HepG2 (cell line): ENCODE data around the gene DCAF7. TPM values are rescaled to one million over a fixed set of nuclear protein-coding genes. Genes with fewer than 3 reads are reported as not detected.

Experiments used
- CEBPB ChIP-seq: IDR thresholded peaks from 2 replicates; pipeline ENCODE4 v1.6.1; 2011; ENCODE audit warnings: low read depth, low read length, improper control_type of control experiment, borderline replicate concordance
- DPF2 ChIP-seq: sonication (generic); formaldehyde crosslinking; IDR thresholded peaks from 2 replicates; pipeline ENCODE4 v1.4.0; 2020; ENCODE audit warnings: mild to moderate bottlenecking, low read depth, missing genetic modification reagents, borderline replicate concordance
- EED ChIP-seq: sonication (generic); formaldehyde crosslinking; IDR thresholded peaks from 2 replicates; pipeline ENCODE4 v1.5.0; 2020; ENCODE audit warnings: mild to moderate bottlenecking, missing genetic modification reagents
- IRF2 ChIP-seq: IDR thresholded peaks from 2 replicates; pipeline ENCODE4 v1.6.1; 2018; ENCODE audit warnings: missing genetic modification reagents, missing compliant biosample characterization
- MED13 ChIP-seq: sonication (generic); formaldehyde crosslinking; IDR thresholded peaks from 2 replicates; pipeline ENCODE4 v1.5.0; 2020; ENCODE audit warnings: missing genetic modification reagents
- NFIB ChIP-seq: sonication (generic); formaldehyde crosslinking; IDR thresholded peaks from 2 replicates; pipeline ENCODE4 v1.9.0; 2021; ENCODE audit warnings: missing genetic modification reagents, mild to moderate bottlenecking, borderline replicate concordance
- PREB ChIP-seq: sonication (generic); formaldehyde crosslinking; IDR thresholded peaks from 2 replicates; pipeline ENCODE4 v1.4.0; 2020; ENCODE audit warnings: missing genetic modification reagents
- RERE ChIP-seq: IDR thresholded peaks from 2 replicates; pipeline ENCODE4 v1.6.1; 2016; ENCODE audit warnings: low read depth, missing genetic modification reagents, missing compliant biosample characterization
- SRSF9 ChIP-seq: fragments of 200-400 bp; formaldehyde crosslinking; IDR thresholded peaks from 2 replicates; pipeline ENCODE4 v1.6.1; 2018; ENCODE audit warnings: borderline replicate concordance, mild to moderate bottlenecking, low read depth, low read length; ENCODE audit not compliant: insufficient read depth, poor library complexity, severe bottlenecking
- STAT5B ChIP-seq: sonication (generic); formaldehyde crosslinking; IDR thresholded peaks from 2 replicates; pipeline ENCODE4 v1.4.0; 2020; ENCODE audit warnings: missing genetic modification reagents
- SUZ12 ChIP-seq: fragments of 150-350 bp; IDR thresholded peaks from 2 replicates; pipeline ENCODE4 v1.6.1; 2014; ENCODE audit warnings: low read depth, low read length
- TCF7 ChIP-seq: sonication (generic); IDR thresholded peaks from 2 replicates; pipeline ENCODE4 v1.6.1; 2016; ENCODE audit warnings: antibody characterized with exemption, low read depth
- ZNF567 ChIP-seq: sonication (generic); formaldehyde crosslinking; IDR thresholded peaks from 2 replicates; pipeline ENCODE4 v1.8.1; 2023; ENCODE audit warnings: mild to moderate bottlenecking, missing genetic modification reagents, borderline replicate concordance
- ZNF7 ChIP-seq: IDR thresholded peaks from 2 replicates; pipeline ENCODE4 v1.6.1; 2016; ENCODE audit warnings: missing biosample characterization, missing genetic modification reagents
- ZNF775 ChIP-seq: sonication (generic); formaldehyde crosslinking; IDR thresholded peaks from 2 replicates; pipeline ENCODE4 v1.4.0; 2020; ENCODE audit warnings: missing genetic modification reagents, mild to moderate bottlenecking, moderate library complexity, borderline replicate concordance
- ZSCAN21 ChIP-seq: sonication (generic); formaldehyde crosslinking; IDR thresholded peaks from 2 replicates; pipeline ENCODE4 v1.8.0; 2022; ENCODE audit warnings: mild to moderate bottlenecking, missing genetic modification reagents, moderate library complexity, borderline replicate concordance
- polyA plus RNA-seq, 8 experiments: library from polyadenylated mRNA; depleted of rRNA in 3 of 8; stranded (reverse) in 7 of 8; unstranded in 1 of 8; fragments of >200 nt; fragmentation: Illumina TruSeq in 4 of 8; extraction: Trizol in 4 of 8; gene quantifications; 2 replicates each; pipeline versions ENCODE4 v1.2.1 to v1.2.3, GENCODE V29; 2011 to 2016; ENCODE audit warnings: low read depth in 4 of 8, missing spikeins in 1 of 8, mixed read lengths in 1 of 8; ENCODE audit not compliant: insufficient read depth in 1 of 8
- total RNA-seq, 5 experiments: library from RNA; depleted of rRNA; stranded (reverse); fragments of >200 nt; fragmentation: Illumina TruSeq; extraction: Trizol; gene quantifications; 2 replicates each; pipeline ENCODE4 v1.2.3, GENCODE V29; 2016; ENCODE audit warnings: low read depth in 1 of 5
- TF ChIP-seq, protein P1 (sequence below): sonication (generic); formaldehyde crosslinking; IDR thresholded peaks from 2 replicates; pipeline ENCODE4 v1.4.0; 2020; ENCODE audit warnings: missing genetic modification reagents

Gene DCAF7
- total and polyA plus RNA-seq, 2 of the 13 experiments (the other 11 are each of a cell fraction or from before 2014, with no cell fraction given) = 55.2 to 73.4 TPM

GRCh38 chr17:63516910-63517824, 33.1 kb upstream of the DCAF7 start (continued):
- TF ChIP-seq RERE (CRISPR knock-in tag) (no peak), EED (CRISPR knock-in tag) (no peak), ZNF567 (CRISPR knock-in tag) (no peak), SUZ12 (no peak), ZSCAN21 (CRISPR knock-in tag) (0 out of 2 replicates have a peak, but pooled peaks have one; percentile 4), DPF2 (CRISPR knock-in tag) (peak; percentile 67; the same call in 1 of the 2 replicates), STAT5B (no peak), CEBPB (peak; percentile 48; the same call in 1 of the 2 replicates), NFIB (CRISPR knock-in tag) (no peak), PREB (CRISPR knock-in tag) (no peak), SRSF9 (no peak), IRF2 (CRISPR knock-in tag) (0 out of 2 replicates have a peak, but pooled peaks have one; percentile 49), TCF7 (peak; percentile 44; the same call in 1 of the 2 replicates), MED13 (CRISPR knock-in tag) (no peak), ZNF775 (CRISPR knock-in tag) (no peak), ZNF7 (CRISPR knock-in tag) (no peak)
- TF ChIP-seq, protein P1, sequence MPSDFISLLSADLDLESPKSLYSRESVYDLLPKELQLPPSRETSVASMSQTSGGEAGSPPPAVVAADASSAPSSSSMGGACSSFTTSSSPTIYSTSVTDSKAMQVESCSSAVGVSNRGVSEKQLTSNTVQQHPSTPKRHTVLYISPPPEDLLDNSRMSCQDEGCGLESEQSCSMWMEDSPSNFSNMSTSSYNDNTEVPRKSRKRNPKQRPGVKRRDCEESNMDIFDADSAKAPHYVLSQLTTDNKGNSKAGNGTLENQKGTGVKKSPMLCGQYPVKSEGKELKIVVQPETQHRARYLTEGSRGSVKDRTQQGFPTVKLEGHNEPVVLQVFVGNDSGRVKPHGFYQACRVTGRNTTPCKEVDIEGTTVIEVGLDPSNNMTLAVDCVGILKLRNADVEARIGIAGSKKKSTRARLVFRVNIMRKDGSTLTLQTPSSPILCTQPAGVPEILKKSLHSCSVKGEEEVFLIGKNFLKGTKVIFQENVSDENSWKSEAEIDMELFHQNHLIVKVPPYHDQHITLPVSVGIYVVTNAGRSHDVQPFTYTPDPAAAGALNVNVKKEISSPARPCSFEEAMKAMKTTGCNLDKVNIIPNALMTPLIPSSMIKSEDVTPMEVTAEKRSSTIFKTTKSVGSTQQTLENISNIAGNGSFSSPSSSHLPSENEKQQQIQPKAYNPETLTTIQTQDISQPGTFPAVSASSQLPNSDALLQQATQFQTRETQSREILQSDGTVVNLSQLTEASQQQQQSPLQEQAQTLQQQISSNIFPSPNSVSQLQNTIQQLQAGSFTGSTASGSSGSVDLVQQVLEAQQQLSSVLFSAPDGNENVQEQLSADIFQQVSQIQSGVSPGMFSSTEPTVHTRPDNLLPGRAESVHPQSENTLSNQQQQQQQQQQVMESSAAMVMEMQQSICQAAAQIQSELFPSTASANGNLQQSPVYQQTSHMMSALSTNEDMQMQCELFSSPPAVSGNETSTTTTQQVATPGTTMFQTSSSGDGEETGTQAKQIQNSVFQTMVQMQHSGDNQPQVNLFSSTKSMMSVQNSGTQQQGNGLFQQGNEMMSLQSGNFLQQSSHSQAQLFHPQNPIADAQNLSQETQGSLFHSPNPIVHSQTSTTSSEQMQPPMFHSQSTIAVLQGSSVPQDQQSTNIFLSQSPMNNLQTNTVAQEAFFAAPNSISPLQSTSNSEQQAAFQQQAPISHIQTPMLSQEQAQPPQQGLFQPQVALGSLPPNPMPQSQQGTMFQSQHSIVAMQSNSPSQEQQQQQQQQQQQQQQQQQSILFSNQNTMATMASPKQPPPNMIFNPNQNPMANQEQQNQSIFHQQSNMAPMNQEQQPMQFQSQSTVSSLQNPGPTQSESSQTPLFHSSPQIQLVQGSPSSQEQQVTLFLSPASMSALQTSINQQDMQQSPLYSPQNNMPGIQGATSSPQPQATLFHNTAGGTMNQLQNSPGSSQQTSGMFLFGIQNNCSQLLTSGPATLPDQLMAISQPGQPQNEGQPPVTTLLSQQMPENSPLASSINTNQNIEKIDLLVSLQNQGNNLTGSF (CRISPR knock-in tag) = no peak
